K562 (cell line): ENCODE measurements around the gene MOCS3. TPM values are rescaled to one million over a fixed set of nuclear protein-coding genes. Genes with fewer than 3 reads are reported as not detected.

Experiments
- BRD4 ChIP-seq: fragments of 200-600 bp; sonication (generic); IDR thresholded peaks from 2 replicates; pipeline ENCODE4 v1.6.1; 2017; ENCODE audit warnings: inconsistent platforms
- KAT8 ChIP-seq: fragments of 450-650 bp; IDR thresholded peaks from 2 replicates; pipeline ENCODE4 v1.6.1; 2016; ENCODE audit warnings: low read depth, mild to moderate bottlenecking
- MXI1 ChIP-seq: IDR thresholded peaks from 2 replicates; pipeline ENCODE4 v1.6.1; 2011; ENCODE audit warnings: low read depth, mild to moderate bottlenecking, improper control_type of control experiment, low read length
- NFE2 ChIP-seq: IDR thresholded peaks from 2 replicates; pipeline ENCODE4 v1.6.1; 2014; ENCODE audit warnings: antibody characterized with exemption, low read depth
- PHF21A ChIP-seq: fragments of 450-650 bp; IDR thresholded peaks from 2 replicates; pipeline ENCODE4 v1.6.1; 2017; ENCODE audit warnings: low read depth, borderline replicate concordance
- polyA plus RNA-seq, 8 experiments: library from polyadenylated mRNA; depleted of rRNA in 4 of 8; stranded (reverse) in 5 of 8; unstranded in 3 of 8; fragments of >200 nt; fragmentation: Nextera tagmentation in 2 of 8; fragmentation: Illumina TruSeq in 1 of 8; extraction: Ambion mirVana in 2 of 8; extraction: Trizol in 1 of 8; gene quantifications; 2 replicates each; pipeline versions ENCODE4 v1.2.1 to v1.2.3, GENCODE V29; 2011 to 2014; ENCODE audit warnings: inconsistent platforms in 1 of 8, missing spikeins in 1 of 8
- total RNA-seq, 7 experiments: library from RNA; depleted of rRNA in 6 of 7; stranded (reverse); fragments of >200 nt in 6 of 7; fragmentation: Illumina TruSeq in 2 of 7; extraction: Trizol in 2 of 7; gene quantifications; 2 replicates each; pipeline versions ENCODE4 v1.2.1 to v1.2.3, GENCODE V29; 2011 to 2021; ENCODE audit warnings: low replicate concordance in 1 of 7
- TF ChIP-seq, protein P1 (sequence below): fragments of 250-450 bp; sonication (Bioruptor Pico); IDR thresholded peaks from 2 replicates; pipeline ENCODE4 v1.4.0; 2020; ENCODE audit warnings: mild to moderate bottlenecking, moderate library complexity
- TF ChIP-seq, protein P2 (sequence below), 2 experiments: IDR thresholded peaks in 1 of 2; conservative IDR thresholded peaks in 1 of 2; 2 replicates each; pipeline ENCODE4 v1.6.1; 2016; ENCODE audit warnings: low read depth in 2 of 2, mild to moderate bottlenecking in 1 of 2, missing compliant biosample characterization in 1 of 2, missing genetic modification characterization in 1 of 2, moderate library complexity in 1 of 2
- TF ChIP-seq, protein P3 (sequence below), 2 experiments: fragments of 450-650 bp; formaldehyde crosslinking in 1 of 2; IDR thresholded peaks; 2 replicates each; pipeline versions ENCODE4 v1.4.0 to v1.6.1; 2014 to 2020; ENCODE audit warnings: mild to moderate bottlenecking in 2 of 2, borderline replicate concordance in 1 of 2, low read depth in 1 of 2
- TF ChIP-seq, protein P4 (sequence below): sonication (generic); formaldehyde crosslinking; IDR thresholded peaks from 2 replicates; pipeline ENCODE4 v1.8.1; 2023; ENCODE audit warnings: mild to moderate bottlenecking, missing genetic modification reagents, moderate library complexity

The MOCS3 gene
- total and polyA plus RNA-seq, 9 of the 15 experiments (the other 6 are each of a cell fraction or from before 2014, with no cell fraction given) = 0.70 to 6.2 (median 2.9) TPM

DNA sequence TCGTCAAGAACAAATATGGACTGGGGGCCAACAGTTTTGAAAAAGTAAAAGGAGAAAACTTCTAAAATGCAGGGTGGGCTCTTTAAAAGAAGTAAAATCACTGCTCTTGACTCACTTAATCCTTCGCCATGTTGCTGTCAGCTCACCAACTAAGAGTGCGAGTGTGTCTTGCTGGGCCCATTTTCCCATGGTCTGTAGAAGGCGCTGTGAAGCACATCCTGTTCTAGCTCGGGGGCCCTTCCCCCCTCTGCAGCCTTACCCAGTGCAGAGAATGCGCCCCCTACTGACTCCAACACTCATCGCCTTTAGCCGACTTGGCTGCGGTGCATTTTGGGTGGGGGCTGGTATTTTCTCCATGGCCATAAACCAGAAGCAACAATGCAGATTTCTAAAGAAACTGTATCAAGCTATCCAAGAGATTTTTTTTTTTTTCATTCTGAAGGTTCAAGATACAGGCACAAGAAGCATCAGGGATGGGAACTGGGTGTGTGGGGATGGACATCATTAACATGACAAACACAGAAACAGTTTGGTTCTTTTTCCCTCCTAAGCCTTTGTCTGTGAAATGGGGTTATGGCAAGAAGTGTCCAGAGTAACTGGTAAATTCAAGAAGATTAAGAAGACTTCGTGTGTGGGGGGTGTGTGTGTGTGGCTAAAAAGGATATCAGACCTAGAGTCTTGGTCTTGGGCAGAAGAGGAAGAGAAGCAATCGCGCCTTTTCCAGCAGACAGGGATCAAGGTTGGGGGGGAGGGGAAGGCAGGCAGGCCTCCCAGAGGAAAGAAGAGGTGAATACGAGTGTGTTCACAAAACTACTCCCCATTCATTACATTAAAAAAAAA is 29.1 kb upstream of the MOCS3 start (continued):
- TF ChIP-seq, protein P1, sequence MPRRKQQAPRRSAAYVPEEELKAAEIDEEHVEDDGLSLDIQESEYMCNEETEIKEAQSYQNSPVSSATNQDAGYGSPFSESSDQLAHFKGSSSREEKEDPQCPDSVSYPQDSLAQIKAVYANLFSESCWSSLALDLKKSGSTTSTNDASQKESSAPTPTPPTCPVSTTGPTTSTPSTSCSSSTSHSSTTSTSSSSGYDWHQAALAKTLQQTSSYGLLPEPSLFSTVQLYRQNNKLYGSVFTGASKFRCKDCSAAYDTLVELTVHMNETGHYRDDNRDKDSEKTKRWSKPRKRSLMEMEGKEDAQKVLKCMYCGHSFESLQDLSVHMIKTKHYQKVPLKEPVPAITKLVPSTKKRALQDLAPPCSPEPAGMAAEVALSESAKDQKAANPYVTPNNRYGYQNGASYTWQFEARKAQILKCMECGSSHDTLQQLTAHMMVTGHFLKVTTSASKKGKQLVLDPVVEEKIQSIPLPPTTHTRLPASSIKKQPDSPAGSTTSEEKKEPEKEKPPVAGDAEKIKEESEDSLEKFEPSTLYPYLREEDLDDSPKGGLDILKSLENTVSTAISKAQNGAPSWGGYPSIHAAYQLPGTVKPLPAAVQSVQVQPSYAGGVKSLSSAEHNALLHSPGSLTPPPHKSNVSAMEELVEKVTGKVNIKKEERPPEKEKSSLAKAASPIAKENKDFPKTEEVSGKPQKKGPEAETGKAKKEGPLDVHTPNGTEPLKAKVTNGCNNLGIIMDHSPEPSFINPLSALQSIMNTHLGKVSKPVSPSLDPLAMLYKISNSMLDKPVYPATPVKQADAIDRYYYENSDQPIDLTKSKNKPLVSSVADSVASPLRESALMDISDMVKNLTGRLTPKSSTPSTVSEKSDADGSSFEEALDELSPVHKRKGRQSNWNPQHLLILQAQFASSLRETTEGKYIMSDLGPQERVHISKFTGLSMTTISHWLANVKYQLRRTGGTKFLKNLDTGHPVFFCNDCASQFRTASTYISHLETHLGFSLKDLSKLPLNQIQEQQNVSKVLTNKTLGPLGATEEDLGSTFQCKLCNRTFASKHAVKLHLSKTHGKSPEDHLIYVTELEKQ (CRISPR knock-in tag) = no peak
- TF ChIP-seq PHF21A (peak; percentile 95), KAT8 (no peak), MXI1 (no peak), BRD4 (peak; percentile 56; the same call in 1 of the 2 replicates), NFE2 (peak; percentile 41)
- TF ChIP-seq, protein P2, sequence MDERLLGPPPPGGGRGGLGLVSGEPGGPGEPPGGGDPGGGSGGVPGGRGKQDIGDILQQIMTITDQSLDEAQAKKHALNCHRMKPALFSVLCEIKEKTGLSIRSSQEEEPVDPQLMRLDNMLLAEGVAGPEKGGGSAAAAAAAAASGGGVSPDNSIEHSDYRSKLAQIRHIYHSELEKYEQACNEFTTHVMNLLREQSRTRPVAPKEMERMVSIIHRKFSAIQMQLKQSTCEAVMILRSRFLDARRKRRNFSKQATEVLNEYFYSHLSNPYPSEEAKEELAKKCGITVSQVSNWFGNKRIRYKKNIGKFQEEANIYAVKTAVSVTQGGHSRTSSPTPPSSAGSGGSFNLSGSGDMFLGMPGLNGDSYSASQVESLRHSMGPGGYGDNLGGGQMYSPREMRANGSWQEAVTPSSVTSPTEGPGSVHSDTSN (CRISPR knock-in tag; IDR thresholded peaks at IDR 0.05; ENCODE audit: low read depth) = no peak
- TF ChIP-seq, protein P2 (tag; conservative IDR thresholded peaks at IDR 0.05; ENCODE audit: low read depth) = 0 out of 2 replicates have a peak, but pooled peaks have one; percentile 6
- TF ChIP-seq, protein P3, sequence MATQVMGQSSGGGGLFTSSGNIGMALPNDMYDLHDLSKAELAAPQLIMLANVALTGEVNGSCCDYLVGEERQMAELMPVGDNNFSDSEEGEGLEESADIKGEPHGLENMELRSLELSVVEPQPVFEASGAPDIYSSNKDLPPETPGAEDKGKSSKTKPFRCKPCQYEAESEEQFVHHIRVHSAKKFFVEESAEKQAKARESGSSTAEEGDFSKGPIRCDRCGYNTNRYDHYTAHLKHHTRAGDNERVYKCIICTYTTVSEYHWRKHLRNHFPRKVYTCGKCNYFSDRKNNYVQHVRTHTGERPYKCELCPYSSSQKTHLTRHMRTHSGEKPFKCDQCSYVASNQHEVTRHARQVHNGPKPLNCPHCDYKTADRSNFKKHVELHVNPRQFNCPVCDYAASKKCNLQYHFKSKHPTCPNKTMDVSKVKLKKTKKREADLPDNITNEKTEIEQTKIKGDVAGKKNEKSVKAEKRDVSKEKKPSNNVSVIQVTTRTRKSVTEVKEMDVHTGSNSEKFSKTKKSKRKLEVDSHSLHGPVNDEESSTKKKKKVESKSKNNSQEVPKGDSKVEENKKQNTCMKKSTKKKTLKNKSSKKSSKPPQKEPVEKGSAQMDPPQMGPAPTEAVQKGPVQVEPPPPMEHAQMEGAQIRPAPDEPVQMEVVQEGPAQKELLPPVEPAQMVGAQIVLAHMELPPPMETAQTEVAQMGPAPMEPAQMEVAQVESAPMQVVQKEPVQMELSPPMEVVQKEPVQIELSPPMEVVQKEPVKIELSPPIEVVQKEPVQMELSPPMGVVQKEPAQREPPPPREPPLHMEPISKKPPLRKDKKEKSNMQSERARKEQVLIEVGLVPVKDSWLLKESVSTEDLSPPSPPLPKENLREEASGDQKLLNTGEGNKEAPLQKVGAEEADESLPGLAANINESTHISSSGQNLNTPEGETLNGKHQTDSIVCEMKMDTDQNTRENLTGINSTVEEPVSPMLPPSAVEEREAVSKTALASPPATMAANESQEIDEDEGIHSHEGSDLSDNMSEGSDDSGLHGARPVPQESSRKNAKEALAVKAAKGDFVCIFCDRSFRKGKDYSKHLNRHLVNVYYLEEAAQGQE (IDR thresholded peaks at IDR 0.05; ENCODE audit: borderline replicate concordance) = peak; percentile 77
- TF ChIP-seq, protein P3 (CRISPR knock-in tag; IDR thresholded peaks at IDR 0.05; ENCODE audit: low read depth) = no peak
- TF ChIP-seq, protein P4, sequence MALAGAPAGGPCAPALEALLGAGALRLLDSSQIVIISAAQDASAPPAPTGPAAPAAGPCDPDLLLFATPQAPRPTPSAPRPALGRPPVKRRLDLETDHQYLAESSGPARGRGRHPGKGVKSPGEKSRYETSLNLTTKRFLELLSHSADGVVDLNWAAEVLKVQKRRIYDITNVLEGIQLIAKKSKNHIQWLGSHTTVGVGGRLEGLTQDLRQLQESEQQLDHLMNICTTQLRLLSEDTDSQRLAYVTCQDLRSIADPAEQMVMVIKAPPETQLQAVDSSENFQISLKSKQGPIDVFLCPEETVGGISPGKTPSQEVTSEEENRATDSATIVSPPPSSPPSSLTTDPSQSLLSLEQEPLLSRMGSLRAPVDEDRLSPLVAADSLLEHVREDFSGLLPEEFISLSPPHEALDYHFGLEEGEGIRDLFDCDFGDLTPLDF = peak; percentile 56; the same call in 1 of the 2 replicates
